Measurements from ENCODE around the gene LIG3. TPM values are rescaled to one million over a fixed set of nuclear protein-coding genes. Genes with fewer than 3 reads are reported as not detected.

The LIG3 gene
- total RNA-seq, 1 experiment from 2014 or later = 28.2 TPM

- H3K9ac ChIP-seq (ENCODE audit: low read length) = no peak overlapping the region
- no peak overlapping the region for H2AFZ ChIP-seq (ENCODE audit: low read length)
- no peak for DNase-seq
- H3K9me2 ChIP-seq (replicated peaks; ENCODE audit: insufficient read depth, low read length) = no peaks in the 10 kb centered on the region
- H3K4me2 ChIP-seq (ENCODE audit: low read depth, low read length, poor library complexity, severe bottlenecking) = no peak overlapping the region
- no peak overlapping the region for H3K4me3 ChIP-seq (ENCODE audit: low read length)
- no peak overlapping the region for H3K27ac ChIP-seq (ENCODE audit: low read length)
- H3K9me3 ChIP-seq (ENCODE audit: low read length) = no peaks in the 10 kb centered on the region
- H3K27me3 ChIP-seq (ENCODE audit: low read length) = no peaks in the 10 kb centered on the region
- no peaks in the 10 kb centered on the region for H3K36me3 ChIP-seq (ENCODE audit: insufficient read depth, low read length)
- H4K20me1 ChIP-seq (ENCODE audit: insufficient read depth, low read depth, low read length) = 0 out of 2 replicates have a peak, but pooled peaks cover 5% of the 10 kb centered on the region
- peaks cover 19% of the 10 kb centered on the region for H3K79me2 ChIP-seq (ENCODE audit: low read length)
- H3K4me1 ChIP-seq (ENCODE audit: low read length) = peaks cover 45% of the 10 kb centered on the region
Observed at GRCh38 chr17:35050170-35050569, 69.9 kb downstream of the LIG3 start.

GRCh38 chr17:35051183-35051578 lies 70.9 kb downstream of the LIG3 start:
- H3K4me2 ChIP-seq (ENCODE audit: low read depth, low read length, poor library complexity, severe bottlenecking) = no peak overlapping the region
- no peak overlapping the region for H2AFZ ChIP-seq (ENCODE audit: low read length)

GRCh38 chr17:35051579-35052240 lies 71.4 kb downstream of the LIG3 start:
- Histone ChIP-seq H4K20me1 (ENCODE audit: insufficient read depth, low read depth, low read length) (0 out of 2 replicates have a peak, but pooled peaks cover 5% of the 10 kb centered on the region), H3K9me3 (ENCODE audit: low read length) (no peaks in the 10 kb centered on the region), H3K27ac (ENCODE audit: low read length) (no peak overlapping the region), H3K36me3 (ENCODE audit: insufficient read depth, low read length) (no peaks in the 10 kb centered on the region), H3K79me2 (ENCODE audit: low read length) (peaks cover 21% of the 10 kb centered on the region), H3K4me1 (ENCODE audit: low read length) (peaks cover 30% of the 10 kb centered on the region), H3K4me2 (ENCODE audit: low read depth, low read length, poor library complexity, severe bottlenecking) (no peak overlapping the region), H3K9ac (ENCODE audit: low read length) (no peak overlapping the region), H3K4me3 (ENCODE audit: low read length) (no peak overlapping the region), H2AFZ (ENCODE audit: low read length) (no peak overlapping the region), H3K9me2 (replicated peaks; ENCODE audit: insufficient read depth, low read length) (no peaks in the 10 kb centered on the region), H3K27me3 (ENCODE audit: low read length) (no peaks in the 10 kb centered on the region)
- no peak for DNase-seq

More at GRCh38 chr17:35051183-35051578, 70.9 kb downstream of the LIG3 start:
- Histone ChIP-seq H3K4me3 (ENCODE audit: low read length) (no peak overlapping the region), H3K36me3 (ENCODE audit: insufficient read depth, low read length) (no peaks in the 10 kb centered on the region), H3K27me3 (ENCODE audit: low read length) (no peaks in the 10 kb centered on the region), H3K4me1 (ENCODE audit: low read length) (peaks cover 35% of the 10 kb centered on the region), H3K9ac (ENCODE audit: low read length) (no peak overlapping the region), H3K9me2 (replicated peaks; ENCODE audit: insufficient read depth, low read length) (no peaks in the 10 kb centered on the region), H3K79me2 (ENCODE audit: low read length) (peaks cover 22% of the 10 kb centered on the region), H3K9me3 (ENCODE audit: low read length) (no peaks in the 10 kb centered on the region), H3K27ac (ENCODE audit: low read length) (no peak overlapping the region), H4K20me1 (ENCODE audit: insufficient read depth, low read depth, low read length) (0 out of 2 replicates have a peak, but pooled peaks cover 5% of the 10 kb centered on the region)
- no peak for DNase-seq

- Histone ChIP-seq H3K36me3 (ENCODE audit: insufficient read depth, low read length) (no peaks in the 10 kb centered on the region), H3K9me3 (ENCODE audit: low read length) (no peaks in the 10 kb centered on the region), H3K27ac (ENCODE audit: low read length) (no peak overlapping the region), H3K9me2 (replicated peaks; ENCODE audit: insufficient read depth, low read length) (no peaks in the 10 kb centered on the region), H4K20me1 (ENCODE audit: insufficient read depth, low read depth, low read length) (0 out of 2 replicates have a peak, but pooled peaks cover 5% of the 10 kb centered on the region), H3K9ac (ENCODE audit: low read length) (no peak overlapping the region), H3K27me3 (ENCODE audit: low read length) (no peaks in the 10 kb centered on the region), H3K79me2 (ENCODE audit: low read length) (peaks cover 21% of the 10 kb centered on the region), H3K4me2 (ENCODE audit: low read depth, low read length, poor library complexity, severe bottlenecking) (no peak overlapping the region), H2AFZ (ENCODE audit: low read length) (no peak overlapping the region), H3K4me1 (ENCODE audit: low read length) (peaks cover 25% of the 10 kb centered on the region), H3K4me3 (ENCODE audit: low read length) (no peak overlapping the region)
- no peak for DNase-seq
Observed at GRCh38 chr17:35052241-35052610, 71.9 kb downstream of the LIG3 start.

GRCh38 chr17:35052780-35053179 lies 72.5 kb downstream of the LIG3 start:
- Histone ChIP-seq H3K4me2 (ENCODE audit: low read depth, low read length, poor library complexity, severe bottlenecking) (no peak overlapping the region), H3K4me3 (ENCODE audit: low read length) (no peak overlapping the region)

GRCh38 chr17:35053204-35053603 lies 72.9 kb downstream of the LIG3 start:
- H3K4me2 ChIP-seq (ENCODE audit: low read depth, low read length, poor library complexity, severe bottlenecking) = no peak overlapping the region
- 0 out of 2 replicates have a peak, but pooled peaks cover 5% of the 10 kb centered on the region for H4K20me1 ChIP-seq (ENCODE audit: insufficient read depth, low read depth, low read length)
- no peaks in the 10 kb centered on the region for H3K9me2 ChIP-seq (replicated peaks; ENCODE audit: insufficient read depth, low read length)
- H3K4me3 ChIP-seq (ENCODE audit: low read length) = no peak overlapping the region
- H3K9me3 ChIP-seq (ENCODE audit: low read length) = no peaks in the 10 kb centered on the region
- H3K4me1 ChIP-seq (ENCODE audit: low read length) = peaks cover 24% of the 10 kb centered on the region
- no peaks in the 10 kb centered on the region for H3K27me3 ChIP-seq (ENCODE audit: low read length)
- no peak for DNase-seq
- H3K79me2 ChIP-seq (ENCODE audit: low read length) = peaks cover 27% of the 10 kb centered on the region
- no peaks in the 10 kb centered on the region for H3K36me3 ChIP-seq (ENCODE audit: insufficient read depth, low read length)
- no peak overlapping the region for H3K9ac ChIP-seq (ENCODE audit: low read length)
- H2AFZ ChIP-seq (ENCODE audit: low read length) = no peak overlapping the region
- H3K27ac ChIP-seq (ENCODE audit: low read length) = no peak overlapping the region

More at GRCh38 chr17:35052780-35053179, 72.5 kb downstream of the LIG3 start:
- no peaks in the 10 kb centered on the region for H3K36me3 ChIP-seq (ENCODE audit: insufficient read depth, low read length)
- no peak for DNase-seq
- H3K79me2 ChIP-seq (ENCODE audit: low read length) = peaks cover 27% of the 10 kb centered on the region
- H2AFZ ChIP-seq (ENCODE audit: low read length) = no peak overlapping the region
- 0 out of 2 replicates have a peak, but pooled peaks cover 5% of the 10 kb centered on the region for H4K20me1 ChIP-seq (ENCODE audit: insufficient read depth, low read depth, low read length)
- H3K9ac ChIP-seq (ENCODE audit: low read length) = no peak overlapping the region
- H3K27me3 ChIP-seq (ENCODE audit: low read length) = no peaks in the 10 kb centered on the region
- no peaks in the 10 kb centered on the region for H3K9me3 ChIP-seq (ENCODE audit: low read length)
- no peaks in the 10 kb centered on the region for H3K9me2 ChIP-seq (replicated peaks; ENCODE audit: insufficient read depth, low read length)
- peaks cover 24% of the 10 kb centered on the region for H3K4me1 ChIP-seq (ENCODE audit: low read length)
- H3K27ac ChIP-seq (ENCODE audit: low read length) = no peak overlapping the region

GRCh38 chr17:35056013-35056412 lies 75.7 kb downstream of the LIG3 start:
- Histone ChIP-seq H3K4me3 (ENCODE audit: low read length) (no peak overlapping the region), H4K20me1 (ENCODE audit: insufficient read depth, low read depth, low read length) (no peaks in the 10 kb centered on the region), H3K36me3 (ENCODE audit: insufficient read depth, low read length) (no peaks in the 10 kb centered on the region; the same call in 1 of the 2 replicates), H3K4me2 (ENCODE audit: low read depth, low read length, poor library complexity, severe bottlenecking) (no peak overlapping the region), H2AFZ (ENCODE audit: low read length) (no peak overlapping the region), H3K27ac (ENCODE audit: low read length) (no peak overlapping the region), H3K9me2 (replicated peaks; ENCODE audit: insufficient read depth, low read length) (no peaks in the 10 kb centered on the region), H3K79me2 (ENCODE audit: low read length) (peaks cover 21% of the 10 kb centered on the region), H3K4me1 (ENCODE audit: low read length) (peaks cover 17% of the 10 kb centered on the region), H3K27me3 (ENCODE audit: low read length) (no peaks in the 10 kb centered on the region), H3K9ac (ENCODE audit: low read length) (no peak overlapping the region), H3K9me3 (ENCODE audit: low read length) (no peaks in the 10 kb centered on the region)
- DNase-seq = no peak

GRCh38 chr17:35057332-35057915 lies 77.1 kb downstream of the LIG3 start:
- no peaks in the 10 kb centered on the region for H3K9me2 ChIP-seq (replicated peaks; ENCODE audit: insufficient read depth, low read length)
- H3K79me2 ChIP-seq (ENCODE audit: low read length) = peaks cover 22% of the 10 kb centered on the region
- no peak overlapping the region for H3K4me2 ChIP-seq (ENCODE audit: low read depth, low read length, poor library complexity, severe bottlenecking)

More at GRCh38 chr17:35057332-35057915, 77.1 kb downstream of the LIG3 start:
- Histone ChIP-seq H2AFZ (ENCODE audit: low read length) (no peak overlapping the region), H3K9ac (ENCODE audit: low read length) (no peak overlapping the region), H3K9me3 (ENCODE audit: low read length) (no peaks in the 10 kb centered on the region), H3K4me1 (ENCODE audit: low read length) (peaks cover 10% of the 10 kb centered on the region), H3K27ac (ENCODE audit: low read length) (no peak overlapping the region), H4K20me1 (ENCODE audit: insufficient read depth, low read depth, low read length) (no peaks in the 10 kb centered on the region), H3K27me3 (ENCODE audit: low read length) (no peaks in the 10 kb centered on the region), H3K36me3 (ENCODE audit: insufficient read depth, low read length) (no peaks in the 10 kb centered on the region; the same call in 1 of the 2 replicates), H3K4me3 (ENCODE audit: low read length) (no peak overlapping the region)
- DNase-seq = no peak
